ENCODE results near the gene PSMF1.

PSMF1 gene

DNA sequence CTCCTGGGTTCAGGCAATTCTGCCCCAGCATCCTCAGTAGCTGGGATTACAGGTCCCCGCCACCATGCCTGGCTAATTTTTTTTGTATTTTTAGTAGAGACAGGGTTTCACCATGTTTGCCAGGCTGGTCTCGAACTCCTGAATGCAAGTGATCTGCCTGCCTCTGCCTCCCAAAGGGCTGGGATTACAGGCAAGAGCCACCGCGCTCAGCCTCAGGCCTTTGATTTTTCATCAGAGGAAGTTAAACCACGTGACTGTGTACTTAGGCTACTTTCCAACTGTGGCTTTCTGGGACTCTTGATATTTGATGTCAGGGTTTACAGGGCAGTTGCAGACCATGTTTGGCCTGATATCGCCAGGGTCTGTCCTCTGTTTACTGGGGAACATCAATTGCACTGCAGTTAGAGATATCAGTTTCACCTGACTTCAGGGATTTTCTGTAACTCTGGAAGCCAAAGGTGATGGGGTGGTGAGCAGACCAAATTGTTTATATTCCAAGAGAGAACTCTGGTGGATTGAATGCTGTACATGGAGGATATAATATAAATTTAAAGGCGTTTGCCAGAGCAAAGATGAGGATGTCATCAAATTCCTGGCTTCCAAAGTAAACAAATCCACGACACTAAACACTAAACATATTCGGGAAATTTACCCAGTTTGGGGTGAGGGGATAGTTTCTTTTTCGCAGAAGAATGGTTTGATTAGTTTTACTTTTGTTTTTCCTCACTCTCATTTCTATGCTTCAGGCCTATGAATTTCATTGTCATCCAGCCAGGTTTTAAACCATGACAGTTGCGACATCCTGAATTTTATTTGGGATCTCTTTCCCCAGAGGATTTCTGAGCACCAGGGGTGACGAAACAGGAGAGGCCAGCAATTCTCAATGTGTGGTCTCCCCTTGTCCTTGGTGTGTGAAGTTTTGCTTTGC, 4.2 kb downstream of the PSMF1 start:
- TF ChIP-seq, protein P1, sequence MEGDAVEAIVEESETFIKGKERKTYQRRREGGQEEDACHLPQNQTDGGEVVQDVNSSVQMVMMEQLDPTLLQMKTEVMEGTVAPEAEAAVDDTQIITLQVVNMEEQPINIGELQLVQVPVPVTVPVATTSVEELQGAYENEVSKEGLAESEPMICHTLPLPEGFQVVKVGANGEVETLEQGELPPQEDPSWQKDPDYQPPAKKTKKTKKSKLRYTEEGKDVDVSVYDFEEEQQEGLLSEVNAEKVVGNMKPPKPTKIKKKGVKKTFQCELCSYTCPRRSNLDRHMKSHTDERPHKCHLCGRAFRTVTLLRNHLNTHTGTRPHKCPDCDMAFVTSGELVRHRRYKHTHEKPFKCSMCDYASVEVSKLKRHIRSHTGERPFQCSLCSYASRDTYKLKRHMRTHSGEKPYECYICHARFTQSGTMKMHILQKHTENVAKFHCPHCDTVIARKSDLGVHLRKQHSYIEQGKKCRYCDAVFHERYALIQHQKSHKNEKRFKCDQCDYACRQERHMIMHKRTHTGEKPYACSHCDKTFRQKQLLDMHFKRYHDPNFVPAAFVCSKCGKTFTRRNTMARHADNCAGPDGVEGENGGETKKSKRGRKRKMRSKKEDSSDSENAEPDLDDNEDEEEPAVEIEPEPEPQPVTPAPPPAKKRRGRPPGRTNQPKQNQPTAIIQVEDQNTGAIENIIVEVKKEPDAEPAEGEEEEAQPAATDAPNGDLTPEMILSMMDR (conservative IDR thresholded peaks at IDR 0.05) = no peak
- H3K27ac ChIP-seq = peak overlapping the region; percentile 97

GRCh38 chr20:1123666-1124065, 5.3 kb downstream of the PSMF1 start:
- H3K27ac ChIP-seq = peak overlapping the region; percentile 97
- TF ChIP-seq, protein P1 (conservative IDR thresholded peaks at IDR 0.05) = no peak

- H3K27ac ChIP-seq = peak overlapping the region; percentile 97
- TF ChIP-seq, protein P1 (conservative IDR thresholded peaks at IDR 0.05) = no peak
These were observed 6.0 kb downstream of the PSMF1 start for GRCh38 chr20:1124421-1124820.

GRCh38 chr20:1125277-1125676, 6.9 kb downstream of the PSMF1 start:
- TF ChIP-seq, protein P1 (conservative IDR thresholded peaks at IDR 0.05) = no peak
- H3K27ac ChIP-seq = no peak overlapping the region

DNA sequence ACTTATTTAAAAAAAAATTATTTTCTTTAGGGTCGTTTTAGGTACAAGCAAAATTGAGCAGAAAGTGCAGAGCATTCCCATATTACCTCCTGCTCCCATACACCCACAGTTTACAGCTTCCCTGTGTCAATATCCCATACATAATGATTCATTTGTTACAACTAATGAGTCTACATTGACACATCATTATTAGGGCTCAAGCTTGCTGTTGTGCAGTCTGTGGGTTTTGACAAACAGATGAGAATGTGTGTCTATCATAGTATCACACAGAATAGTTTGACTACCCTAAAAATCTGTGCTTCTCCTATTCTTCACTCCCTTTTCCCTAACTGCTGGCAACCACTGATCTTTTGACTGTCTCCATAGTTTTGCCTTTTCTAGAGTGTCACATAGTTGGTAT, 9.4 kb downstream of the PSMF1 start:
- H3K27ac ChIP-seq = no peak overlapping the region
- TF ChIP-seq, protein P1 (conservative IDR thresholded peaks at IDR 0.05) = no peak

DNA sequence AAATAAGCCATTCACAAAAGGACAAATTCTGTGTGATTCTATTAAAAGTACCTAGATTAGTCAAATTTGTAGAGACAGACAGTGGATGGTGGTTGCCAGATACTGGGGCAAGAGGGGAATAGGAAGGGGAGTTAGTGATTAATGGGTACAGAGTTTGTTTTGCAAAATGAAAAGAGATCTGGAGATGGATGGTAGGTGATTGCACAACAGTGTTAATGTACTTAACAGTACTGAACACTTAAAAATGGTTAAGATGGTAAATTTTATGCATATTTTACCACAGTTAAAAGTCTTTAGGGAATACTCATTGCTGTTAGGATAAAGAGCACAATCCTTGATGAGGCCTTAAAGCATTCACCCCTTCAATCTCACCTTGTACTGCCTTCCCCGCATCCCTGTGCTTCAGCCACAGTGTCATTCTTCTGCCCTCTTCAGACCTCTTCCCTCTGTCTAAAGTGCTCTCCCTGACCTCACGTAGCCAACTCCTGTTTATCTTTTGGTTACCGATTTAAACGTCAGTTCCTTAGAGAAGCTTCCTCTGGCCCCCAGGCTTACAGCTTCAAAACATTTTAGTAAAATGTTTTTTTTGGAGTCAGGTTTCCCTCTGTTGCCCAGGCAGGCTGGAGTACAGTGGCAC, 11.8 kb downstream of the PSMF1 start:
- TF ChIP-seq, protein P1 (conservative IDR thresholded peaks at IDR 0.05) = no peak
- no peak overlapping the region for H3K27ac ChIP-seq

DNA sequence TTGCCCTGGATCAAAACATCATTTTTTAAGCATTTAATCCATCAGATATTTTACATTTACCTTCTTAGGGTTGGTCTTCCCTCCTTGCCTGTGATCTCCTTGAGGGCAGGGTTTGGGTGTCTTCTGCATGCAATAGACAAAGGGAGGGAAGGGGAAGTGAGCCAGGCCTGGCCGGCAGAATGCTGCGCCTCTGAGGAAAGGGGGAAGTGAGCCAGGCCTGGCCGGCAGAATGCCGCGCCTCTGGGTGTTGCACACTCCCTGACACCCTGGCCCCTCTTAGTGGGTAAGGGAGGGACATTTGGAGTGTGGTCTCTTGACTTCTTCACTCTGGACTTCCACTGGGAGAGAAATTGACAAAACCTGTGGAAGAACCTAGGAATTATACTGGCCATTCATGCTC, 12.4 kb downstream of the PSMF1 start:
- no peak overlapping the region for H3K27ac ChIP-seq

More for the DNA sequence above, 12.4 kb downstream of the PSMF1 start:
- TF ChIP-seq, protein P1 (conservative IDR thresholded peaks at IDR 0.05) = no peak
